Kasumi-1 (cell line): ENCODE data around the gene RHCG.
A peak's percentile ranks its signal among the peaks of the same experiment; 100 is the strongest.
"Not testable (repeated sequence)": the region's sequence is repeated elsewhere in the genome, so short reads cannot be mapped to it uniquely, and the experiment has no call there.

Experiments
- DNase-seq, 2 experiments: peaks; one replicate each; lab custom pipeline; 2025; lab: John Stamatoyannopoulos, UW

Gene RHCG

GRCh38 chr15:89477411-89478242, 18.8 kb downstream of the RHCG start:
- no peak for DNase-seq

- DNase-seq = no peak
Observed at GRCh38 chr15:89475661-89476060, 20.7 kb downstream of the RHCG start.

GRCh38 chr15:89472785-89473256, 23.6 kb downstream of the RHCG start:
- DNase-seq = peak; percentile 76 to 77

GRCh38 chr15:89469426-89470096, 26.8 kb downstream of the RHCG start:
- DNase-seq = no peak

GRCh38 chr15:89468813-89469212, 27.6 kb downstream of the RHCG start:
- not testable (repeated sequence) for DNase-seq

- no peak for DNase-seq
Observed at GRCh38 chr15:89463113-89463512, 33.3 kb downstream of the RHCG start.

- no peak for DNase-seq
Observed at GRCh38 chr15:89462198-89462912, 34.0 kb downstream of the RHCG start.

- no peak for DNase-seq
Observed at GRCh38 chr15:89461386-89461785, 35.0 kb downstream of the RHCG start.

- no peak for DNase-seq
Observed at GRCh38 chr15:89460048-89460447, 36.3 kb downstream of the RHCG start.

GRCh38 chr15:89459271-89460038, 36.9 kb downstream of the RHCG start:
- DNase-seq = no peak

GRCh38 chr15:89458440-89458839, 37.9 kb downstream of the RHCG start:
- no peak for DNase-seq

- peak; percentile 10 to 34 for DNase-seq
Observed at GRCh38 chr15:89457086-89457485, 39.3 kb downstream of the RHCG start.

- no peak for DNase-seq
Observed at GRCh38 chr15:89455535-89455934, 40.8 kb downstream of the RHCG start.

GRCh38 chr15:89452330-89452836, 44.0 kb downstream of the RHCG start:
- DNase-seq = no peak

GRCh38 chr15:89451846-89452245, 44.5 kb downstream of the RHCG start:
- no peak for DNase-seq

GRCh38 chr15:89450076-89451006, 46.0 kb downstream of the RHCG start:
- no peak for DNase-seq

GRCh38 chr15:89448825-89449224, 47.6 kb downstream of the RHCG start:
- DNase-seq = no peak

GRCh38 chr15:89447676-89448075, 48.7 kb downstream of the RHCG start:
- no peak for DNase-seq

GRCh38 chr15:89446255-89446891, 50.0 kb downstream of the RHCG start:
- no peak for DNase-seq

GRCh38 chr15:89445518-89445917, 50.9 kb downstream of the RHCG start:
- no peak for DNase-seq
